Activated CD4-positive, alpha-beta T cell treated with anti-CD3 and anti-CD28 coated beads, Interleukin-2, Interleukin-4, amounts not matched to agents 100 ng/mL and 50 ng/mL, durations not matched to agents 16 hours and 8 hours (primary cell): ENCODE data around the gene TIAM2.

Experiments
- DNase-seq: peaks from one replicate; pipeline ENCODE4 v3.0.0-alpha.2; 2020; ENCODE audit warnings: low spot score

Gene TIAM2

DNA sequence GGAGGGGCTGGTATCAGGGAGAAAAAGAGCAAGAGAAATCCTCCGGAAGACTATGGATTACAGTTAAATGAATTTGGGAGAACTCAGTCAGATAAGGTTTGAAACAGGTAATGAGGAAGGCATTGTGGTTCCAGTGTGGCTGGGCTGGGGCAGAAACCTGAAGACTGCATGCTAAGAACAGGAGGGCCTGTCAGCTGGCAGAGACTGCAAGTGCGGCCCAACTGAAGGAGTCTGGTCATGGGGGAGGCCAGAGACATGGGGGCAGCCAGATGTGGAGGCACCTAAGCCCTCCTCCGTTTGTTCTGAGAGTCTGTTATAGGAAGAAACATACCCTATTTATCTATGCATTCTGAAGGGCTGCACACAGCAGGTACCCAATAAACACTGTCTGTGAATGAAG, 302.6 kb downstream of the TIAM2 start:
- DNase-seq = no peak

DNA sequence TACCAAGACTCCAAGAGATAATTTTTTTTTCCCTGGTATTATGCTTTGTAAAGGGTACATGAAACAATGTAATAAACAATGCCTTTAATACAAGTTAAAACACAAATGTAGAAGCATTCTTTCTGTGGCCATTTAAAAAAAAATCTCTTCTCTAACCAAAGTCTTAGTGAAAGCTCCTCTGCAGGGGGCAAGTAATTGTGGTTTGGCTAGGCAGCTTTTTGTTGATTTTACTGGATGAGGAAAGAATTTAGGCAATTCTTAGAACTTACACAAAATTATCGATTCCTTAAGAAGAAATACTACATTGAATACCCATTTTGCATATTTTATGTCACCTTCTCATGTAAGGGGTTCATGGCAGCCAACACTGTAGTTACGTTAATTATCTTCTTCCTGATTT, 306.8 kb downstream of the TIAM2 start:
- no peak for DNase-seq

GRCh38 chr6:155303361-155303870, 308.3 kb downstream of the TIAM2 start:
- no peak for DNase-seq

DNA sequence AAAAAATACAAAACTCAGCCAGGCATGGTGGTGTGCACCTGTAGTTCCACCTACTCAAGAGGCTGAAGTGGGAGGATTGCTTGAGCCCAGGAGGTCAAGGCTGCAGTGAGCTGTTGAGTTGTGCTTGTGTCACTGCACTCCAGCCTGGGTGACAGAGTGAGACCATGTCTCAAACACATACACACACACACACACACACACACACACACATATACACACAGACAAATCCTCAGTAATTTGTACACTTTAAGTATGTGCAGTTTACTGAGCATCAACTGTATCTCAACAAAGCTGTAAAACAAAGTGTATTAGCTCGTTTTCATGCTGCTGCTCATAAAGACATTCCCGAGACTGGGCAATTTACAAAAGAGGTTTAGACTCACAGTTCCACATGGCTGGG, 311.8 kb downstream of the TIAM2 start:
- no peak for DNase-seq
